Eye (tissue), 1 donor: ENCODE measurements around the gene ANAPC2.

Experiments
- DNase-seq: peaks from one replicate; pipeline ENCODE4 v3.0.0-alpha.2; 2015

Gene ANAPC2

DNA sequence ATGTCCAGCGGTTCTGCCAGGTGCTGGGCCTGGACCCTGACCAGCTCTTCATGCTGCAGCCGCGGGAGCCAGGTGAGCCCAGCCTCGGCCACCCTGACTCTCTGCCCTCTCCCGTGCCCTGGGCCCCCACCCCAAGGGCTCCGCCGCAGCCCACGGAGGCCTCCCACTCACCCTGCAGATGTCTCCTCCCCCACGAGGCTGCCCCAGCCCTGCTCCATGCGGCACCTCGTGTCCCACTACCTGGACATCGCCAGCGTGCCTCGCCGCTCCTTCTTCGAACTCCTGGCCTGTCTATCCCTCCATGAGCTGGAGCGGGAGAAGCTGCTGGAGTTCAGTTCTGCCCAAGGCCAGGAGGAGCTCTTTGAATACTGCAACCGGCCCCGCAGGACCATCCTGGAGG lies 26.3 kb upstream of the ANAPC2 start:
- DNase-seq = no peak

DNA sequence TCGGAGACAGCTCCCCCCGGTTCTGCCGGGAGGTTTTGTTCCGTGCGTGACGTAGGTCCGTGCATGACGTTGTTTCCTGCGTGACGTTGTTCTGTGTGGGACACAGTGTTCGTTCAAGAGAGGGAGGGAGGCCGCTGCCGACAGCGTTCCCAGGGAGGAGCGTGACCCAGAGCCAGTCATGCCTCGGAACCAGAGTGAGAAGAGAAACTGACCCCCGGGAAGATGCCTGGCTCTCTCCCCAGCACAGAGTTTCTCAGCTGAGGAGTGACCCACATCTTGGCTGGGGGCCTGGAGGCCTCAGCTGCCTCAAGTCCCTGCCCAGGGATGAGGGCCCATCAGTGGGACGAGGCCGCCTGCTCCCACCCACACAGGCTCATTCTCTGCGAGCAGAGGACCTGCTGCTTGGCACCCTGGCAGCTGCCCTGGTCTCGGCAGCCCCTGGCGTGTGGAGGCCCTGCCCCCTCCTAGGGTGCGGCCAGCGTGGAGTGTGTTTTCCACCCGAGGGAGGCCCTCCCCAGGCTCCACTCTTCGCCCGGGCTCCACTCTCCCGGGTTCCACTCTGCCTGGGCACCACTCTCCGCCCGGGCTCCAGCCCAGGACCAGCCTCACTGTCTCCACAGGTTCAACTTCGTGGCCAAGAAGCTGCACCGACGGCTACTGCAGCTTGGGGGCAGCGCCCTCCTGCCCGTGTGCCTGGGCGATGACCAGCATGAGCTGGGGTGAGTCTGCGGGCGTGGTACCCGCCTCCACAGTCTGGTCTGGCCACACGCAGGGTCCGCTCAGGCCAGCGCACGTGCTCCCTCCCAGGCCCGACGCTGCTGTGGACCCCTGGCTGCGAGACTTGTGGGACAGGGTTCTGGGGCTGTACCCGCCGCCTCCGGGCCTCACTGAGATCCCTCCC lies 25.1 kb upstream of the ANAPC2 start:
- DNase-seq = no peak

GRCh38 chr9:137212520-137212919 lies 24.2 kb upstream of the ANAPC2 start:
- no peak for DNase-seq

- DNase-seq = no peak
Measured at GRCh38 chr9:137211532-137211931, 23.2 kb upstream of the ANAPC2 start.

DNA sequence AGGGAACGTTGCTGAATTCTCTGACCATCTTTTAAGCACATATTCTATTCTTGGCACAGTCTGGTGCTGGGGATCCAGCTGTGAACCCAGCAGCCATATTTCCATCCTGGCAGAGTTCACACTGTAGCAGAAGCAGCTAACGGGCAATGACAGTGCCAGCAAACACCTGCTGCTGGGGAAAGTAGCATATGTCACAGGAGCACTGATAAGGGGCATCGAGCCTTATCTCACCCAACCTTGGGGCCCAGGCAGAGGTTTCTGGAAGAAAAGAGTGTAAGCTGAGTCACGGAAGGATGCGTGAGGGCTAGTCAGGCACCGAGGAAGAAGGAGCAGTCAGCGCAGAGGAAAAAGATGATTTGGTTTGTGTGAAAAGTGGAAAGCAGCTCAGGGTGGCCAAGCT lies 18.2 kb upstream of the ANAPC2 start:
- DNase-seq = no peak

DNA sequence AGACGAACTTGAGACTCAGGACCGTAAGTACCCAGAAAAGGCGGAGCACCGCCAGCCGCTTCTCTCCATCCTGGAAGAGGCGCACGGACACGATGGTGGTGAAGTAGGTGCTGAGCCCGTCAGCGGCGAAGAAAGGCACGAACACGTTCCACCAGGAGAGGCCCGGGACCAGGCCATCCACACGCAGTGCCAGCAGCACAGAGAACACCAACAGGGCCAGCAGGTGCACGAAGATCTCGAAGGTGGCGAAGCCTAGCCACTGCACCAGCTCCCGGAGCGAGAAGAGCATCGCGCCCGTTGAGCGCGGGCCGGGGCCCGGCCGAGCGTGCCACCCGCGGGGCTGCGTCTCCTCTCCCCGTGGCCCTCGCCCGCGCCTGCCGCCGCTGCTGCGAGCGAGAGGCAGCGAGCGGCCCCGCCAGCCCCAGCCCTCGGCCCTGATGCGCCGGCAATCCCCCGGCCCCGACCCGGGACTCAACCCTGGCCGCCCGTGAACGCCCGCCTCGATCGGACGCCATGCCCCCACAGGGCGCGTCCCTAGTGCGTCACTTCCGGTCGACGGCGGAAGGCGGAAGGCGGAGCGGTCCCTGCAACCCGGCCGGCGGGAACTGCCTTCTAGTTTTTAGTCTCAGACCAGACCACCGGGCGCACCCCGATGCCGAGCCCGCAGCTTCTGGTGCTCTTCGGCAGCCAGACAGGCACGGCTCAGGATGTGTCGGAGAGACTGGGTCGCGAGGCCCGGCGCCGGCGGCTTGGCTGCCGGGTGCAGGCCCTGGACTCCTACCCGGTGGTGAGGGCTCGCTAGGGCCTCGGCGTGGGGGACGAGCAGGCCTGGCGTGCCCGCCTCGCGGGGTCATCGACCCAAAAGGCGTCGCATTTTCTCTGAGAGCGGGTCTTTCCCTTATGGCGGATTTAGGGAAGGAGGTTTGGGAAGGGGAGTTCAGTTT lies 17.0 kb upstream of the ANAPC2 start, which contains the start of the genes NDOR1 and TMEM203:
Gene NDOR1, plus strand, starts transcription at position 575 of the 944 bp plus-strand sequence. Its CDS starts 78 bp downstream, at position 653.
Gene TMEM203, minus strand, starts transcription at position 523 of the 944 bp plus-strand sequence. Its CDS starts 234 bp downstream, at position 289.
- peak; percentile 96 for DNase-seq

DNA sequence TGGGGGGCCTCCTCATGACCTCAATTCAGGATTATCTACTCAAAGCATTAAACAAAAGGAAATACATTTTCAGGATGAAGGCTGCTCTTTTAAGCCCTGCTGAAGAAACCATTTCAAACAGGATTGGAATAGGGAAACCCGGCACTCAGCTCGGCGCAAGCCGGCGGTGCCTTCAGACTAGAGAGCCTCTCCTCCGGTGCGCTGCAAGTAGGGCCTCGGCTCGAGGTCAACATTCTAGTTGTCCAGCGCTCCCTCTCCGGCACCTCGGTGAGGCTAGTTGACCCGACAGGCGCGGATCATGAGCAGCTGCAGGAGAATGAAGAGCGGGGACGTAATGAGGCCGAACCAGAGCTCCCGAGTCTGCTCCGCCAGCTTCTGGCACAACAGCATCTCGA lies 16.4 kb upstream of the ANAPC2 start:
- no peak for DNase-seq

DNA sequence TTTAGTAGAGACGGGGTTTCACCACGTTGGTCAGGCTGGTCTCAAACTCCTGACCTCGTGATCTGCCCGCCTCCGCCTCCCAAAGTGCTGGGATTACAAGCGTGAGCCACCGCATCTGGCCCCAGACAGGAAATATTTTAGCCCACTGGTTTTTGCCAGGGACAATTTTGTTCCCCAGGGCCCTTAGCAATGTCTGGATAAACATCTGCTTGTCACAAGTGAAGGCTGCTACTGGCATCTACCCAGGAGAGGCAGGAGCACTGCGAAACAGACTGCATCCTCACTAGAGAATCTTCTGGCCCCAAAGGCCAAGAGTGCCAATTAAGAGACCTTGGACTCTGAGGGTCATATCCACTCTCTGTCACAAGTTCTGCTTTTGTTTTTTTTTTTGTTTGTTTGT lies 14.6 kb upstream of the ANAPC2 start:
- DNase-seq = no peak

DNA sequence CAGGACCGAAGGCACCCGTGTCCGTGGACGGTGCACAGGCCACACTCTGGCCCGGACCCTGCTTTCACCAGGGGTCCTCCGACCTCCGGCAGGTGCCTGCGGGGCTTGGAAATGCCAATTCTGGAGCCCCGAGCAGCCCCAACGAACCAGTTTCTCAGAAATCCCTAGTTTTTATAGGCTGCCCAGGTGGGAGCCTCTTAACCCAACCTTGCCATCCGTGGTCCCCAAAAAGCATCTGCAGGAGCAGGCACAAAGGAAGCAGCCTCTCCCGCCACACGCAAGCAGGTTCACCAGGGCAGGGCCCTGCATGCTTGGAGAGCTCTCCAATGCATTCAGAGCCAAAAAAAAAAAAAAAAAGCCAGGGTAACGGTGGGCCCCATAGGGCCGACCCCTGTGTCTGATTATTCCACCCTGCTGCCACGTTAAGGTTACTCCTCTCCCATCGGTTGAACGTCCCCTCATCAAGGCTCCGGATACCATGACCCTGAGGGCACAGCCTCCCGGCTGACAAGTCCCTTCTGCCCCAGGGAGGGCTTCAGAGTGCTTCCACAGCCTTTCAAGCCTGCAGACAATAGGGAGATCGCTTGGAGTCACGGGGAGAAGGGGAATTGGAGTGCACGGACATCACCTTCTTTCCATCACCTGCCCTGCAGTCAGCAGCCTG lies 13.0 kb upstream of the ANAPC2 start:
- DNase-seq = no peak

DNA sequence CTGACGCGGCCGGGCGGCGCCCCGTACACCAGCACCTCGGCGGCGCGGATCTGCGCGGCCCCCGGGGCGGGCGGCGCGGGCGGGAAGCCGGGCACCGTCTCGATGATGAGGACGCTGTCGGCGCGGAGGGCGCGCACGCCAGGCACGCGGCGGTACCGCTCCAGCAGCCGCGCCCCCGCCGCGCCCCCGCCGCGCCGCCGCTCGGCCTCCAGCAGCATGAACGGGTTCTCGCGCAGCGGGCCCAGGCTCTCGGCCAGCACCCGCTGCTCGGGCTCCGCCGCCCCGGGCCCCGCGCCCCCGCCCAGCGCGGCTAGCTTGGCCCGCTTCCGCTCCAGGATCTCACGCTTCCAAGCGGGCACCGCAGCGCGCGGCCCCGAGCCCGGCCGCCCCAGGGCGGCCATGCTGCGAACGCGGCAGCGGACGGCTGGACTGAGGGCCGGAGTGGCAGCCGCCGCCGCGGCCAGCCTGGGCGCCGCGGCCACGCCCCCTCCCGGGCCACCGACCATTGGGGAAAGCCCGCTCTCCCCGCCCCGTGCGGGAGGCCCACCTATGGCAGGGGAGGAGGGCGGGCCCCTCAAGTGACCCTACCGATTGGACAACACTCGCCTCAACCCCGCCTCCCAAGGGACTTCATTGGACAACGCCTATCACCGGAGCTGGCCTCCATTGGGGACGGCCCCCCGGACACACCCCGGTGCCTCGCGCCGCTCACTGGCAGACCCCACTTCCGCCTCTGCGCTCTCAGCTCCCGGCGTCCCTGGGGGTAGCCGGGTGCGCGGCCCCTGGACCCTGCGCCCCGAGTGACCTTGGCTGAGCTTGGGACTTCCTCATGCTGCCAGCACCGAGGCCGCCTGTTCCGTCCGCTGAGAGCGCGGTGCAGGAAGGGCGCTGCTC lies 12.2 kb upstream of the ANAPC2 start, which contains the start of gene TPRN:
Gene TPRN, minus strand, starts transcription at position 431 of the 894 bp plus-strand sequence. Its CDS starts 30 bp downstream, at position 401.
- peak; percentile 99 for DNase-seq

- DNase-seq = peak; percentile 23
Measured at GRCh38 chr9:137199411-137200121, 11.2 kb upstream of the ANAPC2 start.

- DNase-seq = no peak
Measured at GRCh38 chr9:137198902-137199283, 10.5 kb upstream of the ANAPC2 start.

DNA sequence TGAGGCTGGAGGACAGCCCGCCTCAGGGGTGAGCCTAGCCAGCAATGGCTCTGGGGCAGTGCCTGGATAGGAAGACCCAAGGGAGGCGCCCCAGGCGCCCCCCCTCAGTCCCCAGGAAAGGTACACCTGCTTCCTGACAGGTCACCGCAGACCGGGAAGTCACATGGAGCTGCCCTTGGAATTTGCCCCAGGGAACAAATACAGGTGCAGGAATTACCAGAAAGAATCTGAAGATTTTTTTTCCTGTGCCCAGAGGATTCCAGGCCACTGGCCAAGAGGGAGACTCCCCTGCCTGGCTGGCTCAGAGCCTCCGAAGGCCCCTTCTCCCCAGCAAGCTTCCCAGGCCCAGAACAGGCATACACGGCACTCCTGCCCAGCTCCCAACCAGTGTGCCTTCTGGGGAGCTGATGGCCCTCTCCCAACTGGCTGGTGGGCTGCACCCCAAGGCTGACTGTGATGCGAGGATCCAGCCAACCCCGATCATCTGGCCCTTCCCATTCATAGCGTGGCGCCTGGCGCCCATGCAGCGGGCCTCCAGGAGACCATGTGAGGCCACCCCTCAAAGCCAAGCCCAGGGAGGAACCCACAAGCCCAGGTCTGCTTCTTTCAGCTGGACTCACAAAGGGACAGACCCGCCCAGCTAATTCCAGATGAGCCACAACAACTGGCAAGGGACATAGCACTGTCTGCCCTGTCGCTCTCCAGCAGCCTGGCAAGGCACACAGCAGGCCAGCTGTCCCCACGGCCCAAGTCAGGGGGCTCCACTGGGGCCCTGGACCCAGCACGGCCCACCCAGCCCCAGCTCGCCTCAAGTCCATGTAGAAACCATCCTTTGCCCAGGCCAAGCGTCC lies 9.9 kb upstream of the ANAPC2 start:
- no peak for DNase-seq

DNA sequence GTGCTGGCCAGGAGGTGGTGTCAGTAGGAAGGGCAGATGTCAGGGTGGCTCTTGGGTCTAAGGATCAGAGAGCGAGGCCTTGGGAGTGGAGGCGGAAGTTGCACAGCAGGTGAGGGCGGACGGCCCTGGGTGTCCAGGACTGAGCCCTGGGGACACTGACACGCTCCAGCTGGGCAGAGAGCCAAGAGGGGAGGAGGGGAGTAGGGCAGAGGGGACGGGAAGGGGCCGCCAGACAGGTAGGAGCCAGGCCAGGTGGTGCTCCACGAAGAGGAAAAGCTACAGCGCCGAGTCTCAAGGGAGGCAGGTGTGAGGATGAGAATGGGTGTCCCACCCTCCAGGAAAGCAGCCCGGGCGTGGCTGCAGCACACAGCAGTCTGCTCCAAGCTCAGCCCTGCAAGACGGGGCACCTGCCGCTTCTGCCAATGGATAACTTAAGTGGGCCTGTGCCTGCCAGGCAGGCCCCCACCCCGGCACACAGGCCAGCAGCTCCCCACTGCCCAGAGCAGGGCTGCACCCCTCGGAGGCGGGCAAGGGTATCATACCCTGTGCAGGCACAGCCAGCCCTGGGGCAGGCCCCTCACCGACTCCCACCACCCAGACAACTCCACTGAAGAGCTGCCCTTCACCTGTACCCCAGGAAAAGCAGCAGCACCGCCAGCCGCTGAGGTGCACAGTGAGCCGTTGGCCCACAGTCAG lies 7.3 kb upstream of the ANAPC2 start:
- no peak for DNase-seq

GRCh38 chr9:137194909-137195308 lies 6.5 kb upstream of the ANAPC2 start:
- DNase-seq = no peak

DNA sequence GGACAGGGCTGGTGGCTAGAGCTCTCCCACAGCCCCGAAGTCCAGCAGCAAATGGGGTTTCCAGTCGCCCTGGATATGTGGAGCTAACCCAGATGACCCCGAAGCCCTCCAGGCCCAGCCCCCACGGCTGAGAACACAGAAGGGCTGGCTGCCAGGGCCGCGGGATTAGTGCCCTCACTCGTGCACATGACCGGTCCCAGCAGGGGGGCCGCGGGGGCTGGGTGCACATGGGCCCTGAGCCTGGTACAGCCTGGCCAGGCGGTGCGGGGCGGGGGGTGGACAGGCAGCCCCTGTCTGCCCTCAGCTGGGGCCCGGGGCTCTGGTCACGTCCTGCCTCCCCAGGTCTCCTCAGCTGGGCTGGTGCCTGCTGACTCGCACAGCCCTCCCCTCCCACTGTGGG lies 6.0 kb upstream of the ANAPC2 start:
- DNase-seq = peak; percentile 61

DNA sequence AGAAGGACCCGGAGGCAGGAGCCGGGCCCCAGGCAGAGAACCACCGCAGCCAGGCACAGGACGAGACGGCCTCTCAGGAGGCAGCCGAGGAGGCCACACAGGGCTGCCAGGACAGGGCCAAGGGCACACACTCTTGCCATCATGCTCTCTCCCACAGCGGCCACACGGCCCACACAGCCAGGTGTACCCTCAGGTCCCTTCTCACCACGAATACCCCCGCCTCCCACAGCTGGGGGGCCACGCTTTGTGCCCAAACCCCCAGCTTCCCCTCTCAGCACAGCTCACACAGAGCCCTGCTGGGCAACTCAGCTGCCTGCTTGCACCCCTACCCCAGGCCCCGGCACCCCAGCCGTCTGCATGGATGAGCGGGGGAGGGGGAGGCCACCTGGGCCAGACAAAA lies 5.4 kb upstream of the ANAPC2 start:
- no peak for DNase-seq

- peak; percentile 13 for DNase-seq
Measured at GRCh38 chr9:137192859-137193258, 4.5 kb upstream of the ANAPC2 start.

- DNase-seq = no peak
Measured at GRCh38 chr9:137192448-137192780, 4.1 kb upstream of the ANAPC2 start.
